AG09319 (cell line): ENCODE measurements around the gene FSD2.

ENCODE experiments used
- DNase-seq: peaks from one replicate; pipeline ENCODE4 v3.0.0-alpha.2; 2010; ENCODE audit warnings: low read depth; ENCODE audit errors: extremely low read depth
- TF ChIP-seq, protein P1 (sequence below): IDR thresholded peaks from 2 replicates; pipeline ENCODE4 v1.5.1; 2011; ENCODE audit warnings: low read depth, mild to moderate bottlenecking, inconsistent platforms, low read length, moderate library complexity

The FSD2 gene

DNA sequence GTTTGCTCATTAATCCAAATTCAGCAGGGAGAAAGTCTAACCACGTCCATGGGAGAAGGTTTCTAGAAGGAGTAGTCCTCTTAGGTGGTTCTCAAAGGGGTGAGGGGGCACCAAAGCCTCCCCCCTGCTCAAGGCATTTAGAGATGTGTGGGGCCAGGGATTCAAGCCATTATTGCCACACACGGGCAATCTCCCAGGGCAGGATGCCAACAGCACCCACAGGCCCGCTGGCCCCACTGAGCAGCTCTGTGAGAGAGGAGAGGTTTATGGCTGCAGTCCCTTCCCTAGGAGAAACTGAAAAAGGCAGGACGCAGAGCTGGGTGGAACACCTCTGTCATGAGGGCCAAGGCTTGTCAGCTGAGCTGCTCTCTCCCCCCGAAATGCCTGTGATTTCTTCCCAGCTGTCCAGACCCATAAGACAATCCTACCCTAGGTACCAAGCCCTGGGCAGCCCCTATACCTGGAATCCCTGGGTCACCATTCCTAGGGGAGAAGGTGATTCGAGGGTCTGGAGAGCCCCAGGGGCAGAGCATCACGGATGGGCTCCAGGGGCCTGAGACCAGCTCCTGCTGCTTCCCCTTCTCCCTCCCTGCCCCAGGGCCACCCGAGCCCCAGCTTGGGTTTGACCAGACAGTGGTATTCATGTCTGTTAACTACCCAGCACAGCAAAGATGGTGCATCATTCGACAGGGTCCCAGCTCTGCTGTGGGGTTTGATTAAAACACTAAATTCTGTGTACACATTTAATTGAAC is 42.5 kb upstream of the FSD2 start:
- DNase-seq = no peak
- TF ChIP-seq, protein P1, sequence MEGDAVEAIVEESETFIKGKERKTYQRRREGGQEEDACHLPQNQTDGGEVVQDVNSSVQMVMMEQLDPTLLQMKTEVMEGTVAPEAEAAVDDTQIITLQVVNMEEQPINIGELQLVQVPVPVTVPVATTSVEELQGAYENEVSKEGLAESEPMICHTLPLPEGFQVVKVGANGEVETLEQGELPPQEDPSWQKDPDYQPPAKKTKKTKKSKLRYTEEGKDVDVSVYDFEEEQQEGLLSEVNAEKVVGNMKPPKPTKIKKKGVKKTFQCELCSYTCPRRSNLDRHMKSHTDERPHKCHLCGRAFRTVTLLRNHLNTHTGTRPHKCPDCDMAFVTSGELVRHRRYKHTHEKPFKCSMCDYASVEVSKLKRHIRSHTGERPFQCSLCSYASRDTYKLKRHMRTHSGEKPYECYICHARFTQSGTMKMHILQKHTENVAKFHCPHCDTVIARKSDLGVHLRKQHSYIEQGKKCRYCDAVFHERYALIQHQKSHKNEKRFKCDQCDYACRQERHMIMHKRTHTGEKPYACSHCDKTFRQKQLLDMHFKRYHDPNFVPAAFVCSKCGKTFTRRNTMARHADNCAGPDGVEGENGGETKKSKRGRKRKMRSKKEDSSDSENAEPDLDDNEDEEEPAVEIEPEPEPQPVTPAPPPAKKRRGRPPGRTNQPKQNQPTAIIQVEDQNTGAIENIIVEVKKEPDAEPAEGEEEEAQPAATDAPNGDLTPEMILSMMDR = no peak

DNA sequence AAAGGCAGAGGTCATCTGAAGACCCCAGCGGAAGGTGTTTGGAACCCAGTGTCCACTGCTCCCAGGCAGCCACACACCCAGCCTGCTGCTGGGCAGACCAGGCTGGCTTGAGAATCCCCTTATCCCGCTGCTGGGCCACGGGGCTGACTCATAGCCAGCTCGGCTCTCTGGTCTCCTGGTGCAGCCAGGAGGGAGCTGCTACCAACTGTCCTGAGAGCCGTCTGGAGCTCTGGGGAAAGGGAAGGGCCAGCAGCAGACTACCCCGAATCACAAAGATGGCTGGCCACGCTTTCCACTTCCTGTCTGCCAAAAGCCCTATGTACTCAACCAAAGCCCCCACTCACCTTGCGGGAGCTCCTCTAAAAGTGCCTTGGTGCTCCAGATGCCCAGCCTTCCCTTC is 41.8 kb upstream of the FSD2 start:
- DNase-seq = no peak
- TF ChIP-seq, protein P1 = no peak

DNA sequence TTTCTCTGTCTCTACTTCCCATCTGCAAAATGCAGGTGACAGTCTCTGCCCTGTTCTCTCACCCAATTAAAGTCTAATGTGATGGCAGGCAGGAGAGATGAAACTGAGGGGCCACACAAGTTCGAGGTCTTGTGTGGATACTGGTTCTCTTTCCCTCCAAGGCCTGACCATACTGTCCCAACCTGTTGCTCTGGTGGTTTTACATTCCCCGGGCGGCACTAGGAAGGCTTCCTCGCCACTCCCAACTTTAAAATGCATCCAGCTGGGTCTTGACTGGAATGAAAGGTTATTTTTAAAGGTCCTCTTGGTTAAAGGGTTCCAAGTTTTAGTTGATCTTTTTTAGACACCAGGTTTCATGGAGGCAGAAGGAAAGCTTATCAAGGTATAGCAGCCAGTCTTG is 40.8 kb upstream of the FSD2 start:
- TF ChIP-seq, protein P1 = no peak
- DNase-seq = no peak

DNA sequence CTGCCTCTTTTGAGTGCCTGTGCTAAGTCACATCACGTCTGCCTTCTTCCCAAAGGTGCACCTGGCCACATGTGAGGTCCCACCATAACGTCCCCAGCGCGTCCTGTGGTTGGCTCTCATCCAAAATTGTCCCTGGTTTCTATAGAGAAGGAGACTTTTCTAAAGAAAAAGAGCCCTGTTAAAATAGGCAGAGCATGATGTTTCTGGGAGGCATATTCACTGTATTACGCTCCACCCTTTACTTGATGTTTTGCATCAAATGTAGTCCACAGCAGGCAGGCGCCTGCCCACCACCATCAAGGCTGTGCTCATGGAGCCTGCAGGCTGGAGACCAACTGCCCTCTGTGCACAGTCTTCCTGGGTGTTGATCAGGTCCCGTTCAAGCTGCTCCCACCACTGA is 39.8 kb upstream of the FSD2 start:
- no peak for DNase-seq
- TF ChIP-seq, protein P1 = no peak

DNA sequence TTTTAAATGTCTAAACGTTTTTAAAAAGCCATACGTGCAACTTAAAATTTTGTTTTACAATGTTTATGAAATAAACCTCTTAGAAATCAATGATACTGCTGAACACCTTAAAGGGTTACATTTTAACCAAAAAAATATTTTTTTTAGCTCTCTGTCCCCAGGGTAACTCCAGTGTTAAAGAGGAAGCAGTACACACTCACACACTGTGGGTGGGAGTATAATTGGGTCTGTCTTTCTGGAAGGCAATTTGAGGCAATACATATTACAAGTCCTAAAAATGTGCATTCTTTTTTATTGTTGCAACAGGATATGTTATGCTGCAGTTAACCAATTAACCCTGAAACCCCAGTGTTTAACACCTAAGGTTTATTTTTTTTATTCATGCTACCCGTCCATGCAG is 37.7 kb upstream of the FSD2 start:
- no peak for DNase-seq
- TF ChIP-seq, protein P1 = no peak

DNA sequence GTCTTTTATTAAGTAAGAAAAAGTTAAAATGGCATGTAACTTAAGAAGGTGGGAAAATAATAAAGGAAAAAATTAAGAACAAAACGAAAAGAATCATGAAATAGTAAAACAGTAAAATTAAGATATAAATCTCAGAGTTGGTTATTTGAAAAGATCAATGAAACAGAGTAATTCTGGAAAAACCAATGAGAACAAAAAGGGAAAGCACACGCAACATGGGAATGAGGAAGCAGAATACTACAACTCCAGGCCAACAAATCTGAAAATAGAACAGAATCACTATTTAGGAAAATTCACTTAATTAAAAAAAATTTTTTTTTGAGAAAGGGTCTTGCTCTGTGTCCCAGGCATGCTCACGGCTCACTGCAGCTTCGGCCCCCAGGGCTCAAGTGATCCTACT is 34.3 kb upstream of the FSD2 start:
- TF ChIP-seq, protein P1 = no peak
- DNase-seq = no peak

DNA sequence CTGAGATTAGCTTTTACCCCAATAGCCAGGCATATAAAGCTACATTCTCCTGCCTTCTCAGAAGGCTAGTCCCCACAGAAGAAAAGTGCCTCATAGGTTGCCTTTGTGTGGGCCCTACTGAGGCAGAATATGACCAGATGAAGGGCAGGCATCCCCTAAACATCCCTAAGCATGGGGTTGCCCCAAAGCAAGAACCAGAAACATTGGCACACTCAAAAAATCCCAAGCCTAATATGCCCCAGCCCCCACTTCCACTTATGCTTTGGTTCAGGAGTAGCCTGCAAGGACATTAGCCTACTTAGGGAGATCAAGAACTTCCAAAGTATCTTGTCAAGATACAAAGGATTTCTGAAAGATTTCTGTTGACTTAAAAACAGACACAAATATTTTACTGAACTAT is 33.3 kb upstream of the FSD2 start:
- TF ChIP-seq, protein P1 = no peak
- DNase-seq = no peak
